Stimulated activated CD4-positive, alpha-beta T cell treated with anti-CD3 and anti-CD28 coated beads, Interleukin-4, amount 100 ng/mL, for 1 hour (primary cell): ENCODE results near the gene CASP6.
"Not testable (repeated sequence)": the region's sequence is repeated elsewhere in the genome, so short reads cannot be mapped to it uniquely, and the experiment has no call there.

Experiments
- DNase-seq: peaks from one replicate; pipeline ENCODE4 v3.0.0-alpha.2; 2020

CASP6 gene

GRCh38 chr4:109718759-109719158 lies 15.5 kb upstream of the CASP6 start:
- DNase-seq: no peak

- no peak for DNase-seq
Measured at GRCh38 chr4:109713500-109713899, 10.3 kb upstream of the CASP6 start.

GRCh38 chr4:109708990-109709389 lies 5.7 kb upstream of the CASP6 start:
- no peak for DNase-seq

- DNase-seq: no peak
Measured at GRCh38 chr4:109708435-109708834, 5.2 kb upstream of the CASP6 start.

- no peak for DNase-seq
Measured at GRCh38 chr4:109703664-109704361, 568 bp upstream of the CASP6 start.

- no peak for DNase-seq
Measured at GRCh38 chr4:109701566-109702410, 1.5 kb downstream of the CASP6 start.

- no peak for DNase-seq
Measured at GRCh38 chr4:109699553-109700225, 3.6 kb downstream of the CASP6 start.

- DNase-seq: no peak
Measured at GRCh38 chr4:109698656-109699055, 4.6 kb downstream of the CASP6 start.

GRCh38 chr4:109691411-109691920 lies 11.8 kb downstream of the CASP6 start:
- DNase-seq: no peak

- DNase-seq: no peak
Measured at GRCh38 chr4:109690690-109691410, 12.4 kb downstream of the CASP6 start.

- DNase-seq: no peak
Measured at GRCh38 chr4:109684727-109685126, 18.5 kb downstream of the CASP6 start.

GRCh38 chr4:109683621-109684253 lies 19.5 kb downstream of the CASP6 start:
- DNase-seq: no peak

- no peak for DNase-seq
Measured at GRCh38 chr4:109682875-109683274, 20.4 kb downstream of the CASP6 start.

- not testable (repeated sequence) for DNase-seq
Measured at GRCh38 chr4:109678925-109679324, 24.3 kb downstream of the CASP6 start.

GRCh38 chr4:109678472-109678871 lies 24.8 kb downstream of the CASP6 start:
- DNase-seq: not testable (repeated sequence)

GRCh38 chr4:109676886-109677285 lies 26.4 kb downstream of the CASP6 start:
- DNase-seq: no peak

GRCh38 chr4:109675843-109676242 lies 27.4 kb downstream of the CASP6 start:
- no peak for DNase-seq

- DNase-seq: no peak
Measured at GRCh38 chr4:109675181-109675580, 28.1 kb downstream of the CASP6 start.

- no peak for DNase-seq
Measured at GRCh38 chr4:109673303-109673702, 29.9 kb downstream of the CASP6 start.

GRCh38 chr4:109672169-109672930 lies 30.9 kb downstream of the CASP6 start:
- DNase-seq: no peak

GRCh38 chr4:109671350-109671749 lies 31.9 kb downstream of the CASP6 start:
- DNase-seq: no peak
